ENCODE measurements around the gene FNBP1. TPM values are rescaled to one million over a fixed set of nuclear protein-coding genes. Genes with fewer than 3 reads are reported as not detected.

Gene FNBP1
- total and polyA plus RNA-seq, 2 of the 8 experiments (the other 6 are each of a cell fraction or from before 2014, with no cell fraction given), result 7.2 to 40.9 TPM

GRCh38 chr9:129889122-129889940 lies 153.7 kb downstream of the FNBP1 start (continued):
- TF ChIP-seq GABPA (IDR thresholded peaks at IDR 0.05; ENCODE audit: borderline replicate concordance, insufficient read depth, low read length) (no peak), ATF2 (IDR thresholded peaks at IDR 0.05; ENCODE audit: low read length) (no peak), SP4 (IDR thresholded peaks at IDR 0.05; ENCODE audit: low read length) (no peak), HDAC2 (IDR thresholded peaks at IDR 0.05; ENCODE audit: borderline replicate concordance in 1 of 2, low read depth in 2 of 2, low read length in 2 of 2) (0 out of 4 replicates have a peak, but pooled peaks of 1 of the 2 experiments have one; percentile 44), HDAC6 (IDR thresholded peaks at IDR 0.05; ENCODE audit: low read depth, low read length) (no peak), RXRA (IDR thresholded peaks at IDR 0.05; ENCODE audit: insufficient read depth, low read depth, low read length) (no peak), NRF1 (IDR thresholded peaks at IDR 0.05; ENCODE audit: low read depth, low read length) (no peak), CTCF (IDR thresholded peaks at IDR 0.05; ENCODE audit: control extremely low read depth in 1 of 3, insufficient read depth in 1 of 3, low read depth in 1 of 3, low read length in 3 of 3) (no peak), SIX5 (IDR thresholded peaks at IDR 0.05; ENCODE audit: low read depth, low read length) (no peak), PHF8 (conservative IDR thresholded peaks at IDR 0.05; ENCODE audit: low read depth, low read length) (no peak), TAF7 (optimal IDR thresholded peaks at IDR 0.05; ENCODE audit: borderline replicate concordance, low read depth, low read length) (no peak), SP1 (IDR thresholded peaks at IDR 0.05; ENCODE audit: low read depth, low read length) (no peak), SUZ12 (IDR thresholded peaks at IDR 0.05; ENCODE audit: low read length) (no peak), CHD2 (IDR thresholded peaks at IDR 0.05; ENCODE audit: low read length) (no peak), EP300 (IDR thresholded peaks at IDR 0.05; ENCODE audit: borderline replicate concordance in 1 of 2, low read depth in 2 of 2, low read length in 2 of 2) (no peak), RAD21 (IDR thresholded peaks at IDR 0.05 in 1 of 2, conservative IDR thresholded peaks at IDR 0.05 in 1 of 2; ENCODE audit: low read depth in 2 of 2, low read length in 2 of 2) (no peak), KDM4A (IDR thresholded peaks at IDR 0.05; ENCODE audit: low read depth, low read length, severe bottlenecking) (no peak), BRCA1 (IDR thresholded peaks at IDR 0.05; ENCODE audit: low read depth, low read length) (no peak), TAF1 (IDR thresholded peaks at IDR 0.05; ENCODE audit: low read depth, low read length) (no peak)
